HFF-Myc (cell line): ENCODE data around the gene MAN2B1.
"Not testable (repeated sequence)": the region's sequence is repeated elsewhere in the genome, so short reads cannot be mapped to it uniquely, and the experiment has no call there.

Source experiments
- DNase-seq: peaks from one replicate; pipeline ENCODE4 v3.0.0-alpha.2; 2011; ENCODE audit warnings: low read depth; ENCODE audit errors: extremely low read depth
- H3K4me3 ChIP-seq: replicated peaks from 2 replicates; pipeline ENCODE4 v1.5.1; 2011; ENCODE audit warnings: low read depth, mild to moderate bottlenecking, control low read depth, low read length
- TF ChIP-seq, protein P1 (sequence below): IDR thresholded peaks from 2 replicates; pipeline ENCODE4 v1.5.1; 2012; ENCODE audit warnings: mild to moderate bottlenecking, low read depth, low read length, control low read depth; ENCODE audit errors: missing control alignments

The MAN2B1 gene

DNA sequence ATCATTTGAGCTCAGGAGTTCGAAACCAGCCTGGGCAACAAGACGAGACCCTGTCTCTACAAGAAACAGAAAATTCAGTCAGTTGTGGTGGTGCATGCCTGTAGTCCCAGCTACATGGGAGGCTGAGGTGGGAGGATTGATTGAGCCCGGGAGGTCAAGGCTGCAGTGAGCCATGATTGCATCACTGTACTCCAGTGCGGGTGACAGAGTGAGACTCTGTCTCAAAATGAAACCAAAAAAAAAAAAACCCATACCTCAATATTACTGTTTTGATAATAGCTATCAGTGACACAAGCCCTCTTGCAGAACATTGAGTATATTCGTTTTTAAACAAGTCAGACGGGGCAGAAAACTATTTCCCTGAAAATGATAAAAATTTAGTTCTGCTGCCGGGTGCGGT, 39.6 kb downstream of the MAN2B1 start:
- TF ChIP-seq, protein P1, sequence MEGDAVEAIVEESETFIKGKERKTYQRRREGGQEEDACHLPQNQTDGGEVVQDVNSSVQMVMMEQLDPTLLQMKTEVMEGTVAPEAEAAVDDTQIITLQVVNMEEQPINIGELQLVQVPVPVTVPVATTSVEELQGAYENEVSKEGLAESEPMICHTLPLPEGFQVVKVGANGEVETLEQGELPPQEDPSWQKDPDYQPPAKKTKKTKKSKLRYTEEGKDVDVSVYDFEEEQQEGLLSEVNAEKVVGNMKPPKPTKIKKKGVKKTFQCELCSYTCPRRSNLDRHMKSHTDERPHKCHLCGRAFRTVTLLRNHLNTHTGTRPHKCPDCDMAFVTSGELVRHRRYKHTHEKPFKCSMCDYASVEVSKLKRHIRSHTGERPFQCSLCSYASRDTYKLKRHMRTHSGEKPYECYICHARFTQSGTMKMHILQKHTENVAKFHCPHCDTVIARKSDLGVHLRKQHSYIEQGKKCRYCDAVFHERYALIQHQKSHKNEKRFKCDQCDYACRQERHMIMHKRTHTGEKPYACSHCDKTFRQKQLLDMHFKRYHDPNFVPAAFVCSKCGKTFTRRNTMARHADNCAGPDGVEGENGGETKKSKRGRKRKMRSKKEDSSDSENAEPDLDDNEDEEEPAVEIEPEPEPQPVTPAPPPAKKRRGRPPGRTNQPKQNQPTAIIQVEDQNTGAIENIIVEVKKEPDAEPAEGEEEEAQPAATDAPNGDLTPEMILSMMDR, result no peak
- no peak overlapping the region for H3K4me3 ChIP-seq
- DNase-seq, result no peak

DNA sequence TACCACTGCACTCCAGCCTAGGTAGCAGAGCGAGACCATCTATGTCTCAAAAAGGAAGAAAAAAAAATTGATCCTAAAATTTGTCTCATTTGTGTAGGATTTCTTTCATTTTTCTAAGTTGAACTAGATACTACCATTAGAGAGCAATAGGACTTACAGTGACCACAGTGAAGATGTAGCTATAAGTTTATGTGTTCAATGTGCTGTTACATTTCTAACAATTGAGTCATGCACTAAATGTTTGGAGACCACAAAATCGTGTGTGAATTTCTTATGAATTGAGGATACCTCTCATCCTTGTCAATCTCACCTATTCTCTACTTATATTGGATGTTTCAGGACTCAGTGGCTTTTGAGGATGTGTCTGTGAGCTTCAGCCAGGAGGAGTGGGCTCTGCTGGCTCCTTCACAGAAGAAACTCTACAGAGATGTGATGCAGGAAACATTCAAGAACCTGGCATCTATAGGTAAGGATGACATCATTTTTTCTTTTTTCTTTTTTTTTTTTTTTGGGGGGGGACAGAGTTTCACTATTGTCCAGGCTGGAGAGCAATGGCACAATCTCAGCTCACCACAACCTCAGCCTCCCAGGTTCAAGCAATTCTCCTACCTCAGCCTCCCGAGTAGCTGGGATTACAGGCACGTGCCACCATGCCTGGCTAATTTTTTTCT, 43.0 kb downstream of the MAN2B1 start:
- TF ChIP-seq, protein P1, result no peak
- no peak for DNase-seq
- no peak overlapping the region for H3K4me3 ChIP-seq

DNA sequence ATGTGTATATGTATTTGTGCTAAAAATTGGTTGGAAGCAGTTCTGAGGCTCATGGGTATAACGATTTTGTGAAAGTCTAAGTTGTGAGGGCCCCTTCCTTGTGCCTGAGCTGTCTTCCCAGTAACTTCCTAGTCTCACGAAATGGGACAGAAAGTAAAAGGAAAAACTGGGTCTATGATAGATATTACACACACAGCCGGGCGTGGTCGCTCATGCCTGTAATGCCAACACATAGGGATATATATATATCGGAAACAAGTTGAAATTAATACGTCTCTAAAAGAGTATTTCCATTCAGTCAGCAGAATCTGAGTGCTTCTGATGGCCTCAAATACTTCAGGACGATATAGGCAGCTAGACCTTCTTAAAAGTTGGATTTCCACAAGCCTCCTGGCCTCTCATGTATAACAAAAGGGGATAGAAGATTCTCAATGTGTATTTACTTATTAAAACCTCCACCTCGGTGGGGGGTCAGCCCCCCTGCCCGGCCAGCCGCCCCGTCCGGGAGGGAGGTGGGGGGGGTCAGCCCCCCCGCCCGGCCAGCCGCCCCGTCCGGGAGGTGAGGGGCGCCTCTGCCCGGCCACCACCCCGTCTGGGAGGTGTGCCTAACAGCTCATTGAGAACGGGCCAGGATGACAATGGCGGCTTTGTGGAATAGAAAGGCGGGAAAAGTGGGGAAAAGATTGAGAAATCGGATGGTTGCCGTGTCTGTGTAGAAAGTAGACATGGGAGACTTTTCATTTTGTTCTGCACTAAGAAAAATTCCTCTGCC, 45.1 kb downstream of the MAN2B1 start:
- DNase-seq, result not testable (repeated sequence)

DNA sequence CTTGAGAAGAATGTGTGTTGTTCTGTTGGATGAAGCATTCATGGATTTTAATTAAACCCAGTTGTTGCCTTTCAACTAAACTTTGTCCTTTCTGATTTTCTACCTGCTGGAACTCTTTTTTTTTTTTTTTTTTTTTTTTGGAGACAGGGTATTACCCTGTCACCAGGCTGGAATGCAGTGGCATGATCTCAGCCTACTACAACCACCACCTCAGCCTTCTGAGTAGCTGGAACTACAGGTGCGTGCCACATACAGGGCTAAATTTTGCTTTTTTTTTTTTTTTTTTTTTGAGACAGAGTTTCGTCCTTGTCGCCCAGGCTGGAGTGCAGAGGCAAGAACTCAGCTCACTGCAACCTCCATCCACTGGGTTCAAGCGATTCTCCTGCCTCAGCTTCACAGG, 48.9 kb downstream of the MAN2B1 start:
- DNase-seq, result no peak
- TF ChIP-seq, protein P1, result no peak
- no peak overlapping the region for H3K4me3 ChIP-seq

More for the DNA sequence above, 45.1 kb downstream of the MAN2B1 start:
- not testable (repeated sequence) for H3K4me3 ChIP-seq

- DNase-seq, result peak; percentile 26
- TF ChIP-seq, protein P1, result no peak
- H3K4me3 ChIP-seq, result peak overlapping the region; percentile 98
These were observed 55.2 kb downstream of the MAN2B1 start for GRCh38 chr19:12611361-12611699.

DNA sequence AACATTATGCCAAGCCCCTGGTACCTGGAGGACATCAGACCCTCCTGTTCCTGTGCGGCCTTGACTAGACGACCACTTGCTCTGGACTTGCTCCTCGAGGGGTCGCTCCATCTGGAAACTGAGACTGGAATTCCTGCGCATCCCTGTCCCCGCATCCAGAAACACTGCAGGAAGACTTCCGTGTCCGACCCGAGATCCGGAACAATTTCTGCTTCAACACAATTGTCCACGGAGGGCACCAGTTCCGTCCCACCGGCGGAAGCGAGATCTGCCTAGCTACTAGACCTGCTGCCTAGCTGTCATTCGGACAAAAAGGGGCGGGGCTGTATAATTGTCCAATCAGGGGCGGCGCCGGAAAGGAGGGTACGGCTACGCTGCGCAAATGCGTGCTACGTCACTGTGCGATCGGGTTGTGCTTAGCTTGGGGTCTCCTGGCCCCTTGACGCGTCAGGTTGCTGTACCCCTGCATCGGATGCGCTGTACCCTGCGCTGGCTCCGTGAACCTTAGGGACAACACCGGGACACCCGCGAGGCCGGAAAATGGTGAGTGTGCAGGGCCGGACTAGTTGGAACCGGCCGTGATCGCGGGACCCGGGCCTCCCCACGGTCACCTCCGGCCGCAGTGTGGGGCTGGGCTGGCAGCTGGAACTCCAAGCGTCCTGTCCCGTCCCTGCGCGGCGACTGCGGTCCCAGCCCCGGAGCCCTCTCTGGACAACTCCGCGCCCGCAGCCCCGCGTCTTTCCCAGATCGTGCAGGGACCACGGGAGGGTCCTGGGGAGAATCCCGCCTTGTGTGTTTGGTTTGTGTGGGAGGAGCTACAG, 55.8 kb downstream of the MAN2B1 start, which contains the start of the genes ZNF490 and ZNF791:
ZNF490 (minus strand) TSS at position 274 of the 821 bp plus-strand sequence; CDS start at position 141, 133 bp downstream.
ZNF791 (plus strand) TSS at position 381 of the 821 bp plus-strand sequence; CDS start at position 541, 160 bp downstream.
- peak within 1 kb of the TSS; percentile 98 for H3K4me3 ChIP-seq
- TF ChIP-seq, protein P1, result no peak
- DNase-seq, result peak; percentile 97
